HG03432 (cell line): ENCODE data around the gene JPH3.
"Not testable (repeated sequence)": the region's sequence is repeated elsewhere in the genome, so short reads cannot be mapped to it uniquely, and the experiment has no call there.

Experiments used
- ATAC-seq: cut with Tn5 transposase; IDR thresholded peaks from one replicate; pipeline ENCODE4 v1.9.1; 2021; ENCODE audit warnings: mild to moderate bottlenecking, moderate library complexity; ENCODE audit not compliant: unreplicated experiment

JPH3 gene

GRCh38 chr16:87677830-87678229 is 75.5 kb downstream of the JPH3 start:
- no peak for ATAC-seq

- no peak for ATAC-seq
Observed at GRCh38 chr16:87678618-87679017, 76.3 kb downstream of the JPH3 start.

- ATAC-seq = no peak
Observed at GRCh38 chr16:87679593-87680271, 77.4 kb downstream of the JPH3 start.

GRCh38 chr16:87680272-87680644 is 78.0 kb downstream of the JPH3 start:
- no peak for ATAC-seq

GRCh38 chr16:87681051-87681602 is 78.8 kb downstream of the JPH3 start:
- not testable (repeated sequence) for ATAC-seq

- ATAC-seq = no peak
Observed at GRCh38 chr16:87681981-87682570, 79.8 kb downstream of the JPH3 start.

GRCh38 chr16:87682852-87683399 is 80.6 kb downstream of the JPH3 start:
- no peak for ATAC-seq

- ATAC-seq = no peak
Observed at GRCh38 chr16:87684106-87684677, 81.9 kb downstream of the JPH3 start.

GRCh38 chr16:87684711-87685404 is 82.5 kb downstream of the JPH3 start:
- no peak for ATAC-seq

- no peak for ATAC-seq
Observed at GRCh38 chr16:87685405-87685755, 83.1 kb downstream of the JPH3 start.

GRCh38 chr16:87685766-87686165 is 83.5 kb downstream of the JPH3 start:
- ATAC-seq = no peak

GRCh38 chr16:87686697-87687096 is 84.4 kb downstream of the JPH3 start:
- no peak for ATAC-seq

- no peak for ATAC-seq
Observed at GRCh38 chr16:87687126-87687910, 85.0 kb downstream of the JPH3 start.

GRCh38 chr16:87687998-87688529 is 85.8 kb downstream of the JPH3 start:
- no peak for ATAC-seq

GRCh38 chr16:87688876-87689815 is 86.8 kb downstream of the JPH3 start:
- ATAC-seq = no peak

GRCh38 chr16:87689956-87690465 is 87.7 kb downstream of the JPH3 start:
- no peak for ATAC-seq

GRCh38 chr16:87690911-87691685 is 88.8 kb downstream of the JPH3 start:
- no peak for ATAC-seq

GRCh38 chr16:87691686-87692079 is 89.4 kb downstream of the JPH3 start:
- ATAC-seq = no peak
